DOHH2 (cell line): ENCODE data around the gene TEX261.

Experiments used
- H3F3A ChIP-seq: fragments of 200-600 bp; sonication (generic), shearing (Covaris generic); 2 replicates; pipeline ENCODE4 v1.6.0; 2016; ENCODE audit warnings: antibody characterized with exemption, mild to moderate bottlenecking; ENCODE audit not compliant: control insufficient read depth, insufficient read depth
- H3K27ac ChIP-seq: fragments of 200-600 bp; sonication (generic); 2 replicates; pipeline ENCODE4 v1.5.1; 2014; ENCODE audit warnings: low read depth, mild to moderate bottlenecking, low read length, moderate library complexity
- H3K27me3 ChIP-seq: fragments of 200-600 bp; sonication (generic); 2 replicates; pipeline ENCODE4 v1.6.1; 2014; ENCODE audit warnings: mild to moderate bottlenecking, low read length, mixed read lengths; ENCODE audit not compliant: control insufficient read depth
- H3K36me3 ChIP-seq: fragments of 200-600 bp; sonication (generic); 2 replicates; pipeline ENCODE4 v1.6.1; 2014; ENCODE audit warnings: mild to moderate bottlenecking, low read length, moderate library complexity, mixed read lengths; ENCODE audit not compliant: control insufficient read depth
- H3K4me1 ChIP-seq: fragments of 200-600 bp; sonication (generic); 2 replicates; pipeline ENCODE4 v1.6.1; 2014; ENCODE audit warnings: mild to moderate bottlenecking, low read length, mixed read lengths; ENCODE audit not compliant: control insufficient read depth
- H3K4me2 ChIP-seq: fragments of 200-600 bp; sonication (generic); 2 replicates; pipeline ENCODE4 v1.6.0; 2014; ENCODE audit warnings: mild to moderate bottlenecking, low read length, moderate library complexity
- H3K4me3 ChIP-seq: fragments of 200-600 bp; sonication (generic); 2 replicates; pipeline ENCODE4 v1.5.1; 2014; ENCODE audit warnings: mild to moderate bottlenecking, low read length, mixed read lengths
- H3K79me2 ChIP-seq: fragments of 200-600 bp; sonication (generic); 2 replicates; pipeline ENCODE4 v1.6.1; 2014; ENCODE audit warnings: mild to moderate bottlenecking, low read length, mixed read lengths; ENCODE audit not compliant: control insufficient read depth
- H3K9me2 ChIP-seq: fragments of 200-600 bp; sonication (generic); replicated peaks from 2 replicates; pipeline ENCODE4 v1.6.1; 2014; ENCODE audit warnings: mild to moderate bottlenecking, low read length, mixed read lengths; ENCODE audit not compliant: control insufficient read depth
- H3K9me3 ChIP-seq: fragments of 200-600 bp; sonication (generic); 2 replicates; pipeline ENCODE4 v1.6.1; 2014; ENCODE audit warnings: antibody characterized with exemption, low read length, mixed read lengths; ENCODE audit not compliant: control insufficient read depth, insufficient read depth
- H4K20me1 ChIP-seq: fragments of 200-600 bp; sonication (generic); 2 replicates; pipeline ENCODE4 v1.6.0; 2014; ENCODE audit warnings: low read depth, mild to moderate bottlenecking, antibody characterized with exemption, low read length, moderate library complexity; ENCODE audit not compliant: control insufficient read depth, insufficient read depth
- EZH2phosphoT487 ChIP-seq: fragments of 200-600 bp; sonication (generic); IDR thresholded peaks from 2 replicates; pipeline ENCODE4 v1.6.1; 2017; ENCODE audit warnings: borderline replicate concordance, mild to moderate bottlenecking, antibody characterized with exemption, low read length, moderate library complexity, mixed read lengths
- TF ChIP-seq, protein P1 (sequence below): fragments of 200-600 bp; sonication (generic); IDR thresholded peaks from one replicate; pipeline ENCODE4 v1.5.1; 2014; ENCODE audit warnings: antibody characterized with exemption, mild to moderate bottlenecking, low read depth, low read length; ENCODE audit not compliant: poor library complexity, severe bottlenecking

Gene TEX261

DNA sequence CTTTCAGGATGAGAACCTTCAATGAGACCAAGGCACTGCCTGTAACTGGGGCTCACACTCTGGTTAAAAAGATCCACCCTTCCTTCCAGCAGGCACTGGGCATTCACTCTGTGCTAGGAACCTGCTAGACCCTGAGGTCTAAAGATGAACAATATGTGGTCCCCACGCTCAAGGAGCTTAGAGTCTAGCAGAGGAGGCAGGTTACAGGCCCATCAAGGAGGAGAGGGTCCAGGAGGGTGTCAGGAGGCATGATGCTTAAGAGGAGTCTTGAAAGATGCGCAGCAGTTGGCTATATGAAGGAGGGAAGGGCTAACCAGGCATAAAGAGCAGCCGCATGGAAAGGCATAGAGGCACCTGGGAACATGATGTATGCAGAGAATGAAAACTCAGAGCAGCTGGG, 11.7 kb downstream of the TEX261 start:
- no peaks in the 10 kb centered on the region for H3K9me3 ChIP-seq
- H3K4me2 ChIP-seq, result no peak overlapping the region
- no peak overlapping the region for H3K27ac ChIP-seq
- H3K4me3 ChIP-seq, result no peak overlapping the region
- peaks cover 31% of the 10 kb centered on the region for H3K36me3 ChIP-seq
- H4K20me1 ChIP-seq, result no peaks in the 10 kb centered on the region
- no peaks in the 10 kb centered on the region for H3K79me2 ChIP-seq
- no peaks in the 10 kb centered on the region for H3K9me2 ChIP-seq
- TF ChIP-seq, protein P1, sequence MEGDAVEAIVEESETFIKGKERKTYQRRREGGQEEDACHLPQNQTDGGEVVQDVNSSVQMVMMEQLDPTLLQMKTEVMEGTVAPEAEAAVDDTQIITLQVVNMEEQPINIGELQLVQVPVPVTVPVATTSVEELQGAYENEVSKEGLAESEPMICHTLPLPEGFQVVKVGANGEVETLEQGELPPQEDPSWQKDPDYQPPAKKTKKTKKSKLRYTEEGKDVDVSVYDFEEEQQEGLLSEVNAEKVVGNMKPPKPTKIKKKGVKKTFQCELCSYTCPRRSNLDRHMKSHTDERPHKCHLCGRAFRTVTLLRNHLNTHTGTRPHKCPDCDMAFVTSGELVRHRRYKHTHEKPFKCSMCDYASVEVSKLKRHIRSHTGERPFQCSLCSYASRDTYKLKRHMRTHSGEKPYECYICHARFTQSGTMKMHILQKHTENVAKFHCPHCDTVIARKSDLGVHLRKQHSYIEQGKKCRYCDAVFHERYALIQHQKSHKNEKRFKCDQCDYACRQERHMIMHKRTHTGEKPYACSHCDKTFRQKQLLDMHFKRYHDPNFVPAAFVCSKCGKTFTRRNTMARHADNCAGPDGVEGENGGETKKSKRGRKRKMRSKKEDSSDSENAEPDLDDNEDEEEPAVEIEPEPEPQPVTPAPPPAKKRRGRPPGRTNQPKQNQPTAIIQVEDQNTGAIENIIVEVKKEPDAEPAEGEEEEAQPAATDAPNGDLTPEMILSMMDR, result no peak
- no peak for TF ChIP-seq EZH2phosphoT487
- H3K27me3 ChIP-seq, result peaks cover 11% of the 10 kb centered on the region
- H3K4me1 ChIP-seq, result peaks cover 23% of the 10 kb centered on the region
- no peaks in the 10 kb centered on the region for H3F3A ChIP-seq

DNA sequence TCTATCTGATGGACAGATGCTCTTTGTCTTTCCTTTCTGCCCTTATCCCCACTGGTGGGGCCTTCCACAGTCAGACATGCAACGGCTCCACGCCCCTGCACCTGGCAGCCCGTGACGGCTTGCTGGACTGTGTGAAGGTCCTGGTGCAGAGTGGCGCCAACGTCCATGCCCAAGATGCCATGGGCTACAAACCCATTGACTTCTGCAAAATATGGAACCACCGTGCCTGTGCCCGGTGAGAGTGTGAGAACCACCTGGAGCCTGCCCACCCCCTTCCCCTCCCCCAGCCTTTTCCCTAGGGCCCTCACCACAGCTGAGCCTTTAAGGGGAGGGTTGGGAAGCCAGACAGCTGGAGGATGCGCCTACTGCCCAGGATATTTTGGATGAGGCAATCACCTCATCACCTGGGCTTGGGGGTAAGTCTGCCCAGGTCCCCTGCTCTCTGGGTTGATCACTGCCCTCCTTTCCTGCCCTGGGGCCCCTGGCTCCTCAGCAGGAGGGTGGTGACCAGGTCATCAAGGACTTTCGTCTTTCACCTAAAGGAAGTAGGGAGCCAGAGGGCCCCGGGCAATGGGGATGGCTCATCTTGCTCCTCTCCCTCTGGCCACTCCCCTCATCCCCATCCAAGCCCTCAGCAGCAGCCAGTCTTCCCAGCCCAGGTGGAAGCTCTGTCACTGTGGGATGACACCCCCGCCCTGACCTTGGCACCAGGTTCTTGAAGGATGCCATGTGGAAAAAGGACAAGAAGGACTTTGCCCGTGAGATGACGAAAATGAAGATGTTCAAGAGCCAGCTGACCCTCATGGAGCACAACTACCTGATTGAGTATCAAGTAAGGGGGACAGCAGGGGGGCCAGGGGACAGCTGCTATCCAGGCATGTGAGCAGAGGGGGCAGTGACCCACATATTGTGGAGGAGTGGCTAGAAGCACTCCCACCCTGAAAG, 12.5 kb downstream of the TEX261 start:
- Histone ChIP-seq H3K36me3 (peaks cover 23% of the 10 kb centered on the region), H3K9me2 (no peaks in the 10 kb centered on the region), H3K9me3 (no peaks in the 10 kb centered on the region), H4K20me1 (no peaks in the 10 kb centered on the region), H3K4me1 (peaks cover 31% of the 10 kb centered on the region), H3K79me2 (no peaks in the 10 kb centered on the region), H3K4me2 (no peak overlapping the region), H3F3A (no peaks in the 10 kb centered on the region), H3K4me3 (no peak overlapping the region), H3K27me3 (peaks cover 15% of the 10 kb centered on the region), H3K27ac (no peak overlapping the region)
- TF ChIP-seq EZH2phosphoT487, result no peak
- TF ChIP-seq, protein P1, result no peak

DNA sequence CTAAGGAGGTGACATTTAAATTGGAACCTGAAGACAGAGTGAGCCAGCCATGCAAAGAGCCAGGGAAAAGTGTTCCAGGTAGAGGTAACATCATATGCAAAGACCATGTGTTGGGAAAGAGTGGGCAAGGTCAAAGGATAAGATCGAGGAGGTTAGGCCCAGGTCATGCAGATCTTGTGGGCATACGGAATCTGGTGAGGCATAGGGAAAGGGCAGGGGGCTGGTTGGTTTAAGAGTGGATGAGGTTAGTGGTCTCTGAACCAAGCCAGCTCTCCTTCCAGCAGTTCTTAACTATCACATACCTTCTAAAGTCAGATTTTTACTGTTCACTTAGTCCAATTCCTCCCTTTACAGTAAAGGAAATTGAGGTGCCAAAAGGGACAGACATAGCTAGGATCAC, 13.3 kb downstream of the TEX261 start:
- Histone ChIP-seq H3K4me2 (no peak overlapping the region), H3K4me3 (no peak overlapping the region), H3F3A (no peaks in the 10 kb centered on the region), H3K9me2 (no peaks in the 10 kb centered on the region), H3K27me3 (peaks cover 15% of the 10 kb centered on the region), H3K27ac (no peak overlapping the region), H3K79me2 (no peaks in the 10 kb centered on the region), H3K4me1 (peaks cover 33% of the 10 kb centered on the region), H3K9me3 (no peaks in the 10 kb centered on the region), H4K20me1 (no peaks in the 10 kb centered on the region), H3K36me3 (peaks cover 16% of the 10 kb centered on the region)
- TF ChIP-seq EZH2phosphoT487, result no peak
- TF ChIP-seq, protein P1, result no peak
